ENCODE data around the gene PRAMEF12. TPM values are rescaled to one million over a fixed set of nuclear protein-coding genes. Genes with fewer than 3 reads are reported as not detected.

PRAMEF12 gene
- total RNA-seq, result not detected in 2 replicates

GRCh38 chr1:12773438-12773837 lies at the start of gene PRAMEF12:
PRAMEF12 (plus strand) TSS chr1:12773738; CDS start chr1:12774868, 1,130 bp downstream.

GRCh38 chr1:12745992-12746323 lies 27.6 kb upstream of the PRAMEF12 start, which contains the start of gene CFAP107:
CFAP107 (plus strand) TSS chr1:12746200; CDS start chr1:12746431, 231 bp downstream.

GRCh38 chr1:12791097-12791496 lies 17.6 kb downstream of the PRAMEF12 start, which contains the start of gene PRAMEF1:
PRAMEF1 (plus strand) TSS chr1:12791397; CDS start chr1:12793228, 1,831 bp downstream.

Other genes starting within 250 kb of the PRAMEF12 start
- gene DHRS3, start 155.5 kb upstream of the PRAMEF12 start, total RNA-seq, result 57.0 and 192 TPM in 2 replicates
- gene AADACL4, start 129.7 kb upstream of the PRAMEF12 start, total RNA-seq, result not detected in 2 replicates
- not detected in 2 replicates for gene AADACL3, start 57.6 kb upstream of the PRAMEF12 start, total RNA-seq
- gene CFAP107, start 27.5 kb upstream of the PRAMEF12 start, total RNA-seq, result not detected in 2 replicates
- gene PRAMEF1, start 17.7 kb downstream of the PRAMEF12 start, total RNA-seq, result not detected in 2 replicates
- gene PRAMEF11, start 57.7 kb downstream of the PRAMEF12 start, total RNA-seq, result not detected in 2 replicates
- gene HNRNPCL1, start 75.0 kb downstream of the PRAMEF12 start, total RNA-seq, result not detected in 2 replicates
- gene PRAMEF2, start 83.3 kb downstream of the PRAMEF12 start, total RNA-seq, result not detected in 2 replicates
- not detected in 2 replicates for gene PRAMEF4, start 112.5 kb downstream of the PRAMEF12 start, total RNA-seq
- gene PRAMEF10, start 124.5 kb downstream of the PRAMEF12 start, total RNA-seq, result not detected in 2 replicates
- gene PRAMEF7, start 142.9 kb downstream of the PRAMEF12 start, total RNA-seq, result not detected in 2 replicates
- not detected in 2 replicates for gene PRAMEF6, start 173.8 kb downstream of the PRAMEF12 start, total RNA-seq

Measured in placental pericyte (primary cell).